Stimulated activated effector memory CD8-positive, alpha-beta T cell treated with anti-CD3 and anti-CD28 coated beads, Interleukin-12 subunit alpha, Interleukin-12 subunit beta, amount 100 ng/mL, for 72 hours (primary cell): ENCODE results near the gene ZNF530.
A peak's percentile ranks its signal among the peaks of the same experiment; 100 is the strongest.

Experiments used
- ATAC-seq: fragments of 150-1000 bp; cut with Tn5 transposase; 2 replicates; pipeline ENCODE4 v1.10.0; 2021
- DNase-seq, 2 donors: peaks; one replicate each; pipeline ENCODE4 v3.0.0; 2021 to 2022; ENCODE audit warnings: low spot score in 2 of 2
- H3K27ac Mint-ChIP-seq: one replicate; pipeline ENCODE4 v1.8.0; 2022; ENCODE audit warnings: mild to moderate bottlenecking, mixed read lengths
- H3K36me3 Mint-ChIP-seq: one replicate; pipeline ENCODE4 v1.8.0; 2022; ENCODE audit warnings: mild to moderate bottlenecking, mixed read lengths
- H3K4me1 Mint-ChIP-seq: one replicate; pipeline ENCODE4 v1.8.0; 2022; ENCODE audit warnings: mixed read lengths
- H3K4me3 Mint-ChIP-seq: one replicate; pipeline ENCODE4 v1.8.0; 2022; ENCODE audit warnings: mild to moderate bottlenecking, mixed read lengths
- H3K9me3 Mint-ChIP-seq: one replicate; pipeline ENCODE4 v1.8.0; 2022; ENCODE audit warnings: mixed read lengths

Gene ZNF530

DNA sequence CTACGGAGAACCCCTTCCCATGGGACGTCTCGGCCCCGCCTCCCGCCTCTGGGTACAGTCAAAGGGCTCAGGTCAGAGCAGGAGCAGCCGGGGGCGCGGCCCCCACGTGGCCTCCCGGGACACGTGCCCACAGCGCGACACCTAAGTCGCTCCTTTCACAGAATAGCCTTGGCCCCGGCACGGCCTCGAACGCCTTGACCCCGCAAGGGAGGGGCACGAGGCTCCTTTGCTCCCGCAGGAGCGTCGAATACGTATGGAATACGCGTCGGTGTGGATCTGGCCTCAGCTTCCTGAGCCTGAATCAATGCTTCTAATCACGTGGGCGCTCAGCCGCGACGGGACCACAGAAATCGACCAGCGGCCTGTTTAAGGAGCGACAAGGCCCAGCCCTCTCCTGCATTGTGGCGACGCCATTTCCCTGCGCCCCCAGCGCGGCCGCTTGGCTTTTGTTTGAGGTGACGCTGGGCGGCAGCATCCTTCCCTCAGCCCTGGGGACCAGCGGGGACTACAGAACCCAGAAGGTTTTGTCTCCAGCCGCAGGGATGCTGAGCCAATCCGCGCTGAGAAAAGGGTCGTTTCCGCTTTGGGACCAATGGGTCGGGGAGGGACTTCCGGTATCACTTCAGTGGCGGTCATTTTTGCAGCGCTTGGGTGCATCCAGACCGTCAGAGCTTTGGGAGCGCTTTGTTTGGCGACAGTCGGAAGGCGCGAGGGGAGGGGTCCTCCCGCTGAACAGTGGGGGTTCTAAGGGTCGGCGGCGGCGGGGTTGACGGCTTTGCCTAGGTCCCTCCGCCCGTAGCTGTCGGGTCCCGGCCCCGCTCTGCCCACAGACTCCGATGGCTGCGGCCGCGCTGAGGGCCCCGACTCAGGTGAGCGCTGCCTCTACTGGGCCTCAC is 15.9 kb upstream of the ZNF530 start, which contains the start of gene ZIK1:
ZIK1 (plus strand) TSS at position 625 of the 896 bp plus-strand sequence; CDS start at position 837, 212 bp downstream.
- peak within 1 kb of the TSS; percentile 82 for H3K4me3 Mint-ChIP-seq
- H3K4me1 Mint-ChIP-seq: peaks cover 13% of the 10 kb centered on the region
- peaks cover 26% of the 10 kb centered on the region for H3K9me3 Mint-ChIP-seq
- ATAC-seq (peak; percentile 88), DNase-seq (peak; percentile 36 to 75)
- H3K27ac Mint-ChIP-seq: peak within 1 kb of the TSS; percentile 76
- peaks cover 6% of the 10 kb centered on the region for H3K36me3 Mint-ChIP-seq

DNA sequence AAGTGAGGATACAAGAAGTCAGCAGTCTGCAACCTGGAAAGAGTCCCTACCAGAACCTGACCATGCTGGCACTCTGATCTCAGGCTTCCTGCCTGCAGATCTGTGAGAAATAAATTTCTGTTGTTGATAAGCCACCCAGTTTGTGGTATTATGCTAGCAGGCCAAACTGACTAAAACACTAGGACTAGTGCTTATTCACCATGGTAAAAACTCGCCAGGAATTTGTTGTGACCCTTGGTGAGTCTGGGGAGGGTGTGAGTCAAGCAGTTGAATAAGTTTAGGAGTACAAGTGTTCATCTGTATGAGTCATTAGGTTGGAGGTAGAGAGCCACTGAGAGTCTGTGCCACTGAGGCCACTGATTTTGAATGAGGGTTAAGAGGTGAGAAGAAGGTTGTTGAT is 12.2 kb upstream of the ZNF530 start:
- Mint-ChIP-seq H3K27ac (no peak overlapping the region), H3K4me3 (no peak overlapping the region), H3K9me3 (peaks cover 28% of the 10 kb centered on the region), H3K36me3 (peaks cover 6% of the 10 kb centered on the region), H3K4me1 (peaks cover 9% of the 10 kb centered on the region)
- DNase-seq: no peak
- ATAC-seq: no peak

DNA sequence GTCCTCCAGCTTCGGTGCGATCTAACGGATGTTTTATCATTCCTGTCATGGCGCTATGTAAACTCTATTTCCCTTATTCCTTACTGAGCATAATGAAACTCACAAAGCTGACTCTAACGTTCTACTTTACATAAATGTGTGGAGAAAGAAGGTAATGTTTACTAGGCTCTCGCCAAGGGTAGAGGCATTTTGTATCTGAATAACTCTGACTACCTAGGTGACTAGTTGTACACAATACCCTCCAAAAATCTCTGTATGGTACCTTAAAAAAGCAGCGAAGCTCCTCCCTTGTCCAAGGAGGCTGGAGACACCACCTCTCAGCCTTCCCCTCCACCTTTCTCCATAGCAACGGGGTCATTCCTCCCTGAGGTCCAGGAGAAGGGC is 316 bp upstream of the ZNF530 start:
- peaks cover 28% of the 10 kb centered on the region for H3K9me3 Mint-ChIP-seq
- peaks cover 14% of the 10 kb centered on the region for H3K36me3 Mint-ChIP-seq
- ATAC-seq (peak; percentile 47), DNase-seq (no peak)
- peaks cover 15% of the 10 kb centered on the region for H3K4me1 Mint-ChIP-seq
- H3K27ac Mint-ChIP-seq: peak overlapping the region; percentile 54
- H3K4me3 Mint-ChIP-seq: peak overlapping the region; percentile 74

DNA sequence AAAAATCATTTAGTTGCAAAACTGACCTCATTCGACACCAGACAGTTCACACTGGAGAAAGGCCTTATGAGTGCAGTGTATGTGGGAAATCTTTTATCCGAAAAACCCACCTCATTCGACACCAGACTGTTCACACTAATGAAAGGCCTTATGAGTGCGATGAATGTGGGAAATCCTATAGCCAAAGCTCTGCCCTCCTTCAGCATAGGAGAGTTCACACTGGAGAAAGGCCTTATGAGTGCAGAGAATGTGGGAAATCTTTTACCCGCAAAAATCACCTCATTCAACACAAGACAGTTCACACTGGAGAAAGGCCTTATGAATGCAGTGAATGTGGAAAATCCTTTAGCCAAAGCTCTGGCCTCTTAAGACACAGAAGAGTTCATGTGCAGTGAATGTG is 7.2 kb downstream of the ZNF530 start:
- Mint-ChIP-seq H3K4me1 (no peaks in the 10 kb centered on the region), H3K27ac (no peak overlapping the region), H3K36me3 (peaks cover 40% of the 10 kb centered on the region), H3K4me3 (no peak overlapping the region), H3K9me3 (peaks cover 32% of the 10 kb centered on the region)
- ATAC-seq (no peak), DNase-seq (no peak)

DNA sequence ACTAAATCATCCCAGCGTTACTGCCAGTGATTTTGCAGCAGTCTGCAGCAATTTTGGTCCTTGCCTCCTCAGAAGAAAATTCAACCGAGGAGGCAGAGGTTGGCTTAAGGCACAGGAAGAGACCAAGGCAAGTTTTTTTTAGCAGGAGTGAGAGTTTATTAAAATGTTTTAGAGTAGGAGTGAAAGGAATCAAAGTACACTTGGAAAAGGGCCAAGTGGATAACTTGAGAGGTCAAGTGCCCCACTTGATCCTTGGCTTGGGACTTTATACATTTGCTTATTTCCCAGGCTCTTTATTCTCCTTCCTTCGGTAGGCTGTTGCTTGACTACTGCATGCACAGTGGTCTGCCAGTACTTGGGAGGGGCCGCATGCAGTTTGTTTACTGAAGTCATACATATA is 11.4 kb downstream of the ZNF530 start:
- DNase-seq (no peak), ATAC-seq (no peak)
- Mint-ChIP-seq H3K27ac (no peak overlapping the region), H3K36me3 (peaks cover 33% of the 10 kb centered on the region), H3K4me1 (peaks cover 23% of the 10 kb centered on the region), H3K9me3 (peaks cover 28% of the 10 kb centered on the region), H3K4me3 (no peak overlapping the region)

DNA sequence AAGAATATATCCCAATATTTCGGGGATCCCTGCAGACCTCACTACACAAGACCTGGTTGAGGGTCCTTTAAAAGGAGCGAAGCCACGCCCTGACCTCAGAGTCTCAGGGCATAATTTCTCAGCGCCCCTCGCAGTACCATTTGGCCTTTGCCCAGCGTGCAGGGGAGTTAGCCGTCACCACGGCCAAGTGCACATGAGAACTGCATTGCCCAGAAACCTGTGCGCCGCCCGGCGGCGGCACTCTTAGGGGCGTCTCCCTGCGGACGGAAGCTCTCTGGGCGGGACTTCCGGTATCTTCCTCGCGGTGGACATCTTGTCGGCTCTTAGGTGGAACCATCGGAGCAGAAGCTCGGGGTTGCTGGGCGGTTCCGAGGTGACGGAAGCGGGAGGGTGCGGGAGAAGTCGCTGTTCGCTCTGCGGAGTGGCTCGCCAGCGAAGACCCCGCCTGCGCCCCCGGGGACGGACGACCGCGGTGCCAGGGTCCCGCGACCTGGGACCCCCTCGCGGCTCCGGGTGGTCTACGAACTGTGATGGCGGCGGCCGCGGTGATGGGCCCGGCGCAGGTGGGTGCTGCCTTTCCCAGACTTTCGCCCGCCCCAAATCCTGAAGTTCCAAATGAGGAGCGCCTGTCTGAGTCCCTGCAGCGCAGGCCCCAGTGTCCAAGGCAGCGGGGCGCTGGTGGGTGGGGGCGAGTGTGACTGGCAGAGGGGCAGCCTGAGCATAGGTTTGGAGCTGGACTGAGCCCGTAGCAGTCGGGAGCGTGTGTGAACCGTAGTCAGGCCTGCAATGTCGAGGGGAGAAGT is 14.5 kb downstream of the ZNF530 start, which contains the start of gene ZNF134:
ZNF134 (plus strand) TSS at position 302 of the 803 bp plus-strand sequence. CDS start 5,227 bp downstream, outside the sequence.
- DNase-seq: peak; percentile 63 to 90
- H3K4me3 Mint-ChIP-seq: peak within 1 kb of the TSS; percentile 90
- H3K9me3 Mint-ChIP-seq: peaks cover 43% of the 10 kb centered on the region
- H3K27ac Mint-ChIP-seq: peak within 1 kb of the TSS; percentile 81
- H3K4me1 Mint-ChIP-seq: peaks cover 38% of the 10 kb centered on the region
- H3K36me3 Mint-ChIP-seq: peaks cover 53% of the 10 kb centered on the region
- ATAC-seq: peak; percentile 100

DNA sequence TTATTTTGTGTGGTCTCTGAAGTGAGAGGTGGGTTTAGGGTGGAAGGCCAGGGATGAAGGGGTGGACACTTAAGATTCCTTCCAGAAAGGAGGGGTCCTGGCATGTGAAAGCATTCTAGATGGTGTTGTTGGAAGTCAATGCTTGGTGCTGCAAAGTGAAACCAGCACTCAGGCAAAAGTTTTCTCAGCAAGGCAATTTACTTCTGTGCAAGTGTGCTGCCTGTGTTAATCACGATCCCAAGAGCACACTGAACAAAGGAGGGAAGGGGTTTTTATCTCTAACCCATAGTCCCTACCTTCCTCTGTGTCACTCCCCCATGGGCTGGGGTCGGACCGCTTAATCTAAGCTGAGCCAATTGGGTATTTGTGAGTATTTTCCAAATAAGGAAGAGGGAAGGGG is 15.7 kb downstream of the ZNF530 start:
- Mint-ChIP-seq H3K9me3 (peaks cover 53% of the 10 kb centered on the region), H3K27ac (peak overlapping the region; percentile 81), H3K4me3 (peak overlapping the region; percentile 90), H3K36me3 (peaks cover 65% of the 10 kb centered on the region), H3K4me1 (peaks cover 40% of the 10 kb centered on the region)
- ATAC-seq (no peak), DNase-seq (no peak)

DNA sequence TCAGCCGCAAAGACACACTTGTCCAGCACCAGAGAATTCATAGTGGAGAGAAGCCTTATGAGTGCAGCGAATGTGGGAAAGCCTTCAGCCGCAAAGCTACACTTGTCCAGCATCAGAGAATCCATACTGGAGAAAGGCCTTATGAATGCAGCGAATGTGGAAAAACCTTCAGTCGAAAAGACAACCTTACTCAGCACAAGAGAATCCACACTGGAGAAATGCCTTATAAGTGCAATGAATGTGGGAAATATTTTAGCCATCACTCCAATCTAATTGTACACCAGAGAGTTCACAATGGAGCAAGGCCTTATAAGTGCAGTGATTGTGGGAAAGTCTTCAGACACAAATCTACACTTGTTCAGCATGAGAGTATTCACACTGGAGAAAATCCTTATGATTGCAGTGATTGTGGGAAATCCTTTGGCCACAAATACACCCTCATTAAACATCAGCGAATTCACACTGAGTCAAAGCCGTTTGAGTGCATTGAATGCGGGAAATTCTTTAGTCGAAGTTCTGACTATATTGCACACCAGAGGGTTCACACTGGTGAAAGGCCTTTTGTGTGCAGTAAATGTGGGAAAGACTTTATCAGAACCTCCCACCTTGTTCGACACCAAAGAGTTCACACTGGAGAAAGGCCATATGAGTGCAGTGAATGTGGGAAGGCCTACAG is 21.1 kb downstream of the ZNF530 start:
- Mint-ChIP-seq H3K4me3 (no peak overlapping the region), H3K4me1 (peaks cover 18% of the 10 kb centered on the region), H3K9me3 (peaks cover 43% of the 10 kb centered on the region), H3K36me3 (peaks cover 59% of the 10 kb centered on the region), H3K27ac (no peak overlapping the region)
- no peak for ATAC-seq
- no peak for DNase-seq

DNA sequence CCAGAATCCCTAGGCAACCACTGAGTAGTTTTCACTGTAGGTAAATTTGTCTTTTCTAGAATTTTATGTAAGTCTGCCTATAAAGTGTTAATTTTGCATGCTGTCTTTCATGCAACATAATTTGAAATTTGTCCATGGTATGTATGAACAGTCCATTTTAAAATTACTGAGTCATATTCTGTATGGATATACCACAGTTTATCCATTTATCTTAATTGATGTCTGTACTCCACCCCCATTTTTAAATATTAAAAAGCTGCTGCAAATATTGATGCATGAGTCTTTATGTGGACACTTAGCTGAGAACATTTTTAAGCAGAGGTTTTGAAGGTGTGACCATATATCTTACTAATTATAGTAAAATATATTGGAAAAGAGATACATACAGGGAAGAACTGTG is 23.4 kb downstream of the ZNF530 start:
- peaks cover 39% of the 10 kb centered on the region for H3K36me3 Mint-ChIP-seq
- H3K4me3 Mint-ChIP-seq: no peak overlapping the region
- DNase-seq: no peak
- H3K9me3 Mint-ChIP-seq: peaks cover 31% of the 10 kb centered on the region
- peaks cover 8% of the 10 kb centered on the region for H3K4me1 Mint-ChIP-seq
- ATAC-seq: no peak
- no peak overlapping the region for H3K27ac Mint-ChIP-seq

DNA sequence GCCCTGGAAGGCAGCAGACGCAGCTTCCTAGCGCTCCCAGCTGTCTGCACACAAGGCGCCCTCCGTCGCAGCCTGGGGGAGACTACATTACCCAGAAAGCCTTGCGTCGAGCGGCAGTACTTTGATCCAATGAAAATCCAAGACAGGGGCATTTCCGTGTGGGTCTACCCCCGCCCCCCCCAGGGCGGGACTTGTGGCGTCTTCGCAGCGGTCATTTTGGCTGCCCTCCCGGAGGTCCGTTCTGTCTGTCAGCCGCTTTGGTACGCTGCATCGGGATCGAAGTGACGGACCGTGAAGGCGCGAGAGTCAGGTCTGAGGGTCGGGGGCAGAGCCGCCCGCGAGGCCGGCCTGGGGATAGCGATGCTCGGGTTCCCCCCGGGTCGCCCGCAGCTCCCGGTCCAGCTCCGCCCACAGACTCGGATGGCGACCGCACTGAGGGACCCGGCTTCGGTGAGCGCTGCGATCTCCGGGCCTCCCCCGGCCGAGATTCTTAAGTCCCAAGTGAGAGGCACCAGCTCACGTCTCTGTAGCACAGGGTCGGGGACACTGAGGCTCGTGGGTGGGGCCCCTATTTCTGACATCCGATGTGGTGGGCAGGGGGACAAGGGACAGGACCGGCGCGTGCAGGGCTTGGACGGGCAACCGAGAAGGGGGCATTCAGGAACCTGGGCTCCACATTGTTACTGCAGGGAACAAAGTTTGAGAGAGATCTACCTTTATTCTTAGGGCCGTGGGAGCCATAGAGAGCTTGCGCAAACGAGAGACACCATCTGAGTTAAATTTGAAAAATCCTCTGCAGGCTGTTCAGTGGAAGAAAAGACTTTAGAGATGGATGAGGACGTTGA is 33.5 kb downstream of the ZNF530 start, which contains the start of gene ZNF211:
ZNF211 (plus strand) TSS at position 182 of the 845 bp plus-strand sequence; CDS start at position 361, 179 bp downstream.
- Mint-ChIP-seq H3K27ac (peak within 1 kb of the TSS; percentile 89), H3K9me3 (peaks cover 25% of the 10 kb centered on the region), H3K4me3 (peak within 1 kb of the TSS; percentile 90), H3K36me3 (peaks cover 48% of the 10 kb centered on the region), H3K4me1 (peaks cover 30% of the 10 kb centered on the region)
- DNase-seq (peak; percentile 69 to 91), ATAC-seq (peak; percentile 100)

DNA sequence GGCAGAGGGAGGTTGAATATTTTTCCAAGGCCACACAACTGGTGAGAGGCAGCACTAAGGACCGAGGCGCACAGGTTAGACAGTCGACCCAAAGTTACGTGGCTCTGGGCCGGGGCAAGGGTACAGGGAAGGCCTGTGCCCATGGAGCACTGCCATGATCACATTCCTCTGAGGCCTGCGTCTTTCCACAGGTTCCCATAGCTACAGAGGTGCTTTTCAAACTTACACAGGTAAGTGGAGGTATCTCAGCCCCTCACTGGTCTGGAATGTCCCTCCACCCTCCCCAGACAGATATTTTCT is 34.1 kb downstream of the ZNF530 start:
- H3K27ac Mint-ChIP-seq: peak overlapping the region; percentile 89
- H3K4me3 Mint-ChIP-seq: peak overlapping the region; percentile 90
- DNase-seq (no peak), ATAC-seq (no peak)
- peaks cover 30% of the 10 kb centered on the region for H3K4me1 Mint-ChIP-seq
- H3K36me3 Mint-ChIP-seq: peaks cover 54% of the 10 kb centered on the region
- peaks cover 29% of the 10 kb centered on the region for H3K9me3 Mint-ChIP-seq

DNA sequence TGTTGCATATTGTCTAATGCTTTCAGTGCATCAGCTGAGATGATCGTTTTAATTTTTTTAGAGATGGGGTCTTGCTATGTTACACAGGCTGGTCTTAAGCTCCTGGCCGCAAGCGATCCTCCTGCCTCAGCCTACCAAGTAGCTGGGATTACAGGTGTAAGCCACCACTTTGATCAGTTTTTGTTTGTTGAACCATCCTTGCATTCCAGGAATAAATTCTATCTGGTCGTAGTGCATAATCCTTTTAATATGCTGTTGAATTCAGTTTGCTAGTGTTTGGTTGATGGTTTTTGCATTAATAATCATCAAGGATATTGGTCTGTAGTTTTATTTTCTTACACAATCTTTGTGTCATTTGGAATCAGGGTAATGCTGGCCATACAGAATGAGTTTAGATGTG is 37.7 kb downstream of the ZNF530 start:
- no peak overlapping the region for H3K27ac Mint-ChIP-seq
- peaks cover 29% of the 10 kb centered on the region for H3K4me1 Mint-ChIP-seq
- DNase-seq (no peak), ATAC-seq (no peak)
- H3K36me3 Mint-ChIP-seq: peaks cover 90% of the 10 kb centered on the region
- no peak overlapping the region for H3K4me3 Mint-ChIP-seq
- peaks cover 41% of the 10 kb centered on the region for H3K9me3 Mint-ChIP-seq

DNA sequence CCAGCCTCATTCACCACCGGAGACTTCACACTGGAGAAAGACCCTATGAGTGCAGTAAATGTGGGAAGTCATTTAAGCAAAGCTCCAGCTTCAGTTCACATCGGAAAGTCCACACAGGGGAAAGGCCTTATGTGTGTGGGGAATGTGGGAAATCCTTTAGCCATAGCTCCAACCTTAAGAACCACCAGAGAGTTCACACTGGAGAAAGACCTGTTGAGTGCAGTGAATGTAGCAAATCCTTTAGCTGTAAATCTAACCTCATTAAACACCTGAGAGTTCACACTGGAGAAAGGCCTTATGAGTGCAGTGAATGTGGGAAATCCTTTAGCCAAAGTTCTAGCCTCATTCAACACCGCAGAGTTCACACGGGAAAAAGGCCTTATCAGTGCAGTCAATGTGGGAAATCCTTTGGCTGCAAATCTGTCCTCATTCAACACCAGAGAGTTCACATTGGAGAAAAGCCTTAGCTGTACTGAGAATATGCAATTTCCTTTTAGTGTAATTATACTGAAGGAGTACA is 42.1 kb downstream of the ZNF530 start:
- Mint-ChIP-seq H3K4me3 (no peak overlapping the region), H3K4me1 (no peaks in the 10 kb centered on the region), H3K9me3 (peaks cover 35% of the 10 kb centered on the region), H3K36me3 (peaks cover 56% of the 10 kb centered on the region), H3K27ac (no peak overlapping the region)
- DNase-seq: no peak
- ATAC-seq: no peak

DNA sequence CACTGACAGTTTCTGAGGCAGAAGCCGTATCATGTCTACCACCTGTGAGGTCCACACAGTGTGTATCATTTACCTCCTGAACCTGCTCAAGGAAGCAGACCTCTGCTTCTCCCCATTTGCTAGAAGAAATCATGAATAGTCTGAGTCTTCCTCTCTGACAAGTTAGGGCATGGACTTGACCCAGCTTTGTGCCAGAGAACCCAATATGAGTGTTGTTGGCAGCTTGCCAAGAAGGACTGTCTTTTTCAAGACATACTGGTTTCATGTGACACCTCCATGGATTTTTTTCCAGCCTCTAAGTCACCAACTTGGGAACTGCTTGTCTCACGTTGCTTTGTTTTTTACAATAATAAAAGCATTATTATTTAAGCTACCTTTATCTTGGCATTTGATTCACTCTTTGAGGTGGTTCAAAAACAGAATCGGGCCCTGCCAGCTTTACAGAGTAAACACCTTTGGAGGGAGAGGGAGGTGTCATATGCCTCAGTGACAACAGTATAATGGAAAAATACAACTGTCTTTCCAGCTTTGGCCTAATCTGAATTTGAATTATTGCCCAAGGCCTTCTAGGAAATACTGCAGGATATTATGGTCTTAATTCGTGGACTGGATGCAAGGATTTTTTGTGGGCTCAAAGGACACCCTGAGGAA is 42.8 kb downstream of the ZNF530 start:
- H3K9me3 Mint-ChIP-seq: peaks cover 31% of the 10 kb centered on the region
- ATAC-seq (no peak), DNase-seq (no peak)
- H3K4me1 Mint-ChIP-seq: no peaks in the 10 kb centered on the region
- no peak overlapping the region for H3K4me3 Mint-ChIP-seq
- H3K27ac Mint-ChIP-seq: no peak overlapping the region
- H3K36me3 Mint-ChIP-seq: peaks cover 48% of the 10 kb centered on the region
